H1 (cell line): Measurements from ENCODE around the gene SLC44A1. TPM values are rescaled to one million over a fixed set of nuclear protein-coding genes. Genes with fewer than 3 reads are reported as not detected.

Experiments
- CTCF ChIA-PET: fragments of 300-600 bp; sonication (Branson Sonifier 250); formaldehyde crosslinking; loops from one replicate; lab custom pipeline; 2021; ENCODE audit not compliant: partially characterized antibody; lab: Charles Lee
- POLR2A ChIA-PET: fragments of 300-600 bp; sonication (Branson Sonifier 250); formaldehyde crosslinking; loops from one replicate; lab custom pipeline; 2021; ENCODE audit warnings: inconsistent platforms; ENCODE audit not compliant: partially characterized antibody; lab: Charles Lee
- DNase-seq, 2 experiments: peaks; one replicate each; pipeline versions ENCODE4 v3.0.0 to v3.0.0-alpha.2; 2010 to 2022; ENCODE audit warnings: low spot score in 2 of 2, low read depth in 1 of 2, mixed read lengths in 1 of 2
- FAIRE-seq: peaks from 2 replicates; lab custom pipeline; 2011; peaks lifted over from hg19 to GRCh38; lab: Jason Lieb, UNC
- H2AFZ ChIP-seq: 2 replicates; pipeline ENCODE4 v1.8.1; 2012; ENCODE audit warnings: low read length, inconsistent platforms
- H2AK5ac ChIP-seq: 2 replicates; pipeline ENCODE4 v1.6.1; 2013; ENCODE audit warnings: low read depth, low read length
- H2BK120ac ChIP-seq: replicated peaks from 2 replicates; pipeline ENCODE3; 2013; ENCODE audit warnings: low read depth, low read length, inconsistent platforms
- H2BK12ac ChIP-seq: 2 replicates; pipeline ENCODE4 v1.6.1; 2013; ENCODE audit warnings: low read depth, low read length
- H2BK15ac ChIP-seq: 2 replicates; pipeline ENCODE4 v1.6.1; 2013; ENCODE audit warnings: low read length
- H2BK20ac ChIP-seq: 2 replicates; pipeline ENCODE4 v1.6.1; 2013; ENCODE audit warnings: low read length
- H2BK5ac ChIP-seq: 2 replicates; pipeline ENCODE4 v1.6.1; 2013; ENCODE audit warnings: low read depth, low read length
- H3K14ac ChIP-seq: 2 replicates; pipeline ENCODE4 v1.6.1; 2013; ENCODE audit warnings: inconsistent platforms; ENCODE audit not compliant: insufficient read length
- H3K18ac ChIP-seq: 2 replicates; pipeline ENCODE4 v1.6.1; 2013; ENCODE audit warnings: low read length; ENCODE audit errors: extremely low read depth
- H3K23ac ChIP-seq: 2 replicates; pipeline ENCODE4 v1.6.1; 2013; ENCODE audit warnings: inconsistent platforms; ENCODE audit not compliant: insufficient read length
- H3K23me2 ChIP-seq: 2 replicates; pipeline ENCODE4 v1.6.1; 2013; ENCODE audit warnings: low read depth, low read length
- H3K27ac ChIP-seq: 2 replicates; pipeline ENCODE4 v1.6.1; 2011; ENCODE audit warnings: low read depth, low read length, inconsistent platforms
- H3K27me3 ChIP-seq, 4 experiments: replicated peaks in 1 of 4; 1 replicate in 1 of 4; 2 replicates in 3 of 4; pipeline versions ENCODE4 v1.6.1 to v1.8.1; 2011 to 2013; ENCODE audit warnings: low read length in 3 of 4, mild to moderate bottlenecking in 3 of 4, inconsistent platforms in 2 of 4, mixed read lengths in 2 of 4, moderate library complexity in 1 of 4; ENCODE audit not compliant: control insufficient read depth in 3 of 4, insufficient read depth in 3 of 4; ENCODE audit errors: extremely low read depth in 1 of 4
- H3K36me3 ChIP-seq, 4 experiments: 2 replicates each; pipeline versions ENCODE4 v1.6.1 to v1.8.1; 2011 to 2013; ENCODE audit warnings: mild to moderate bottlenecking in 4 of 4, low read length in 3 of 4, moderate library complexity in 2 of 4, control low read depth in 1 of 4, inconsistent platforms in 1 of 4; ENCODE audit not compliant: insufficient read depth in 4 of 4, control insufficient read depth in 2 of 4
- H3K4ac ChIP-seq: replicated peaks from 2 replicates; pipeline ENCODE3; 2013; ENCODE audit warnings: low read length, low read depth, mixed read lengths, inconsistent platforms; ENCODE audit not compliant: insufficient read length
- H3K4me1 ChIP-seq, 4 experiments: replicated peaks in 1 of 4; 1 replicate in 1 of 4; 2 replicates in 3 of 4; pipeline versions ENCODE4 v1.6.1 to v1.8.1; 2011 to 2013; ENCODE audit warnings: low read length in 3 of 4, inconsistent platforms in 2 of 4, mixed read lengths in 1 of 4; ENCODE audit not compliant: insufficient read depth in 4 of 4, control insufficient read depth in 3 of 4
- H3K4me2 ChIP-seq, 2 experiments: 2 replicates each; pipeline versions ENCODE4 v1.6.1 to v1.8.1; 2011 to 2013; ENCODE audit warnings: low read depth in 2 of 2, low read length in 2 of 2, control low read depth in 1 of 2, inconsistent platforms in 1 of 2, mild to moderate bottlenecking in 1 of 2; ENCODE audit not compliant: insufficient read depth in 1 of 2
- H3K4me3 ChIP-seq, 4 experiments: fragments of 200-600, 300-600 bp in 1 of 4; sonication (generic), shearing (Covaris generic), sonication (Bioruptor Twin) in 1 of 4; 2 replicates each; pipeline versions ENCODE4 v1.5.1 to v1.8.1; 2011 to 2016; ENCODE audit warnings: low read length in 4 of 4, low read depth in 3 of 4, control low read depth in 2 of 4, inconsistent platforms in 2 of 4, mild to moderate bottlenecking in 2 of 4, mixed read lengths in 1 of 4, moderate library complexity in 1 of 4; ENCODE audit not compliant: insufficient read depth in 2 of 4; ENCODE audit errors: extremely low read depth in 1 of 4
- H3K56ac ChIP-seq: replicated peaks from 2 replicates; pipeline ENCODE3; 2013; ENCODE audit warnings: low read depth, mild to moderate bottlenecking, mixed read lengths, low read length, inconsistent platforms; ENCODE audit not compliant: insufficient read length
- H3K79me1 ChIP-seq: 2 replicates; pipeline ENCODE4 v1.6.1; 2013; ENCODE audit warnings: low read depth, low read length, control low read depth
- H3K79me2 ChIP-seq, 2 experiments: 2 replicates each; pipeline versions ENCODE4 v1.6.1 to v1.8.1; 2012 to 2013; ENCODE audit warnings: low read length in 2 of 2, mild to moderate bottlenecking in 2 of 2, inconsistent platforms in 1 of 2; ENCODE audit not compliant: insufficient read depth in 2 of 2, control insufficient read depth in 1 of 2
- H3K9ac ChIP-seq, 4 experiments: replicated peaks in 1 of 4; 1 replicate in 1 of 4; 2 replicates in 3 of 4; pipeline versions ENCODE4 v1.6.1 to v1.8.1; 2011 to 2013; ENCODE audit warnings: low read depth in 3 of 4, low read length in 3 of 4, control low read depth in 2 of 4, mild to moderate bottlenecking in 2 of 4, moderate library complexity in 2 of 4, inconsistent platforms in 1 of 4; ENCODE audit errors: extremely low read depth in 1 of 4
- H3K9me3 ChIP-seq, 2 experiments: 2 replicates each; pipeline versions ENCODE4 v1.6.1 to v1.8.1; 2012 to 2013; ENCODE audit warnings: mild to moderate bottlenecking in 2 of 2, moderate library complexity in 2 of 2, control low read depth in 1 of 2, inconsistent platforms in 1 of 2, low read depth in 1 of 2, low read length in 1 of 2, mixed read lengths in 1 of 2; ENCODE audit not compliant: insufficient read depth in 2 of 2
- H4K20me1 ChIP-seq, 2 experiments: replicated peaks in 1 of 2; 2 replicates each; pipeline versions ENCODE3 to v1.8.1; 2011 to 2013; ENCODE audit warnings: inconsistent platforms in 2 of 2, low read length in 2 of 2, mild to moderate bottlenecking in 1 of 2; ENCODE audit not compliant: insufficient read depth in 2 of 2, control insufficient read depth in 1 of 2
- H4K5ac ChIP-seq: 2 replicates; pipeline ENCODE4 v1.6.1; 2013; ENCODE audit warnings: low read length, low read depth, mixed read lengths, inconsistent platforms; ENCODE audit not compliant: insufficient read length
- H4K8ac ChIP-seq: 2 replicates; pipeline ENCODE4 v1.8.0; 2013; ENCODE audit warnings: mild to moderate bottlenecking, moderate library complexity, low read length, inconsistent platforms; ENCODE audit not compliant: insufficient read depth; ENCODE audit errors: extremely low read depth
- H4K91ac ChIP-seq: replicated peaks from 2 replicates; pipeline ENCODE3; 2013; ENCODE audit warnings: low read length, mixed read lengths, inconsistent platforms; ENCODE audit not compliant: insufficient read length
- ASH2L ChIP-seq: fragments of 200-600, 300-600 bp; sonication (generic); IDR thresholded peaks from one replicate; pipeline ENCODE4 v1.7.1; 2017; ENCODE audit warnings: low read length
- CEBPB ChIP-seq: IDR thresholded peaks from 2 replicates; pipeline ENCODE4 v1.6.1; 2012; ENCODE audit warnings: low read depth, low read length
- HDAC6 ChIP-seq: IDR thresholded peaks from one replicate; pipeline ENCODE4 v1.7.1; 2012; ENCODE audit warnings: low read depth, mild to moderate bottlenecking, inconsistent platforms, low read length, moderate library complexity
- JUN ChIP-seq: IDR thresholded peaks from 2 replicates; pipeline ENCODE4 v1.6.1; 2011; ENCODE audit warnings: low read depth, mild to moderate bottlenecking, improper control_type of control experiment, low read length
- MAFK ChIP-seq: IDR thresholded peaks from 2 replicates; pipeline ENCODE4 v1.6.1; 2012; ENCODE audit warnings: low read depth, mild to moderate bottlenecking, improper control_type of control experiment, low read length
- MAX ChIP-seq: IDR thresholded peaks from 2 replicates; pipeline ENCODE4 v1.6.1; 2012; ENCODE audit warnings: inconsistent platforms
- RAD21 ChIP-seq, 2 experiments: IDR thresholded peaks in 1 of 2; conservative IDR thresholded peaks in 1 of 2; 2 replicates each; pipeline ENCODE4 v1.6.1; 2011; ENCODE audit warnings: low read depth in 2 of 2, low read length in 2 of 2, improper control_type of control experiment in 1 of 2, inconsistent platforms in 1 of 2, mild to moderate bottlenecking in 1 of 2, moderate library complexity in 1 of 2
- RFX5 ChIP-seq: IDR thresholded peaks from 2 replicates; pipeline ENCODE4 v1.6.1; 2011; ENCODE audit warnings: low read depth, low read length, improper control_type of control experiment, borderline replicate concordance
- SIRT6 ChIP-seq: IDR thresholded peaks from one replicate; pipeline ENCODE4 v1.7.1; 2012; ENCODE audit warnings: low read length, inconsistent platforms
- SRF ChIP-seq: IDR thresholded peaks from 2 replicates; pipeline ENCODE4 v1.6.1; 2011; ENCODE audit warnings: mild to moderate bottlenecking, low read depth, low read length, moderate library complexity
- WGBS, 2 experiments: shearing (Covaris generic) in 1 of 2; methylation state at CpG; one replicate each; pipeline versions ENCODE4 v1.1.6 to v1.1.7; 2013 to 2015; ENCODE audit warnings: low lambda C conversion rate in 2 of 2, mixed read lengths in 2 of 2, inconsistent platforms in 1 of 2, low coverage in 1 of 2, missing lambda C conversion rate in 1 of 2; ENCODE audit not compliant: insufficient replicate concordance in 2 of 2, insufficient coverage in 1 of 2, insufficient read length in 1 of 2; ENCODE audit errors: extremely low coverage in 1 of 2, missing lambda C conversion rate in 1 of 2; 5-methylcytosine and 5-hydroxymethylcytosine counted together
- polyA plus RNA-seq, 7 experiments: library from polyadenylated mRNA; depleted of rRNA in 3 of 7; stranded (reverse) in 5 of 7; unstranded in 2 of 7; fragments of >200 nt in 5 of 7; fragments of 200-250 nt in 2 of 7; gene quantifications; 1 replicate in 5 of 7; 2 replicates in 1 of 7; 4 replicates in 1 of 7; pipeline versions ENCODE4 v1.2.1 to v1.2.3, GENCODE V29; 2011 to 2013; ENCODE audit warnings: missing spikeins in 2 of 7, mixed read lengths in 2 of 7
- total RNA-seq: library from RNA; stranded (reverse); fragmentation: NEBNext Ultra II Directional; extraction: Animal tissue kit (Norgen Biotek cat#: 25700); gene quantifications from 2 replicates; pipeline ENCODE4 v1.2.1, GENCODE V29; 2021

Gene SLC44A1
- total and polyA plus RNA-seq, 2 of the 8 experiments (the other 6 are each of a cell fraction or from before 2014, with no cell fraction given), result 30.5 to 71.2 TPM

GRCh38 chr9:105396901-105397300 is 152.4 kb downstream of the SLC44A1 start:
- Histone ChIP-seq H3K4ac (no peak overlapping the region), H2BK20ac (no peak overlapping the region), H3K23me2 (no peaks in the 10 kb centered on the region; the same call in 1 of the 2 replicates), H3K14ac (no peak overlapping the region), H2BK120ac (no peak overlapping the region), H4K20me1 (no peaks in the 10 kb centered on the region), H2BK12ac (no peak overlapping the region), H3K79me2 (no peaks in the 10 kb centered on the region), H4K91ac (no peak overlapping the region), H3K4me2 (no peak overlapping the region), H3K4me3 (no peak overlapping the region), H4K8ac (no peak overlapping the region)
- ChIA-PET POLR2A (no interaction called here), CTCF (no interaction called here)
- FAIRE-seq, result no peak
- TF ChIP-seq JUN (no peak), RAD21 (IDR thresholded peaks at IDR 0.05 in 1 of 2, conservative IDR thresholded peaks at IDR 0.05 in 1 of 2; ENCODE audit: low read depth in 2 of 2, low read length in 2 of 2) (no peak), RFX5 (no peak), SIRT6 (no peak), SRF (no peak), HDAC6 (no peak), MAFK (no peak), MAX (no peak), CEBPB (no peak), ASH2L (no peak)
- TF ChIP-seq, all 59 proteins: peak for 0
- Histone ChIP-seq H2AFZ (no peak overlapping the region), H3K9ac (no peak overlapping the region), H3K4me1 (peaks cover 2 to 19% (median 16%) of the 10 kb centered on the region in 4 experiments; a peak in 5 of 7 replicates), H3K18ac (no peak overlapping the region), H3K23ac (no peak overlapping the region), H3K36me3 (no peaks in the 10 kb centered on the region), H2BK5ac (no peak overlapping the region), H3K9me3 (no peaks in the 10 kb centered on the region), H3K27ac (no peak overlapping the region), H2AK5ac (no peak overlapping the region), H3K27me3 (no peaks in the 10 kb centered on the region), H2BK15ac (no peak overlapping the region), H3K56ac (no peak overlapping the region), H3K79me1 (no peaks in the 10 kb centered on the region), H4K5ac (no peak overlapping the region)
- no peak for DNase-seq
- 86% methylated on average over 3 of the region's 3 CpGs; no CpG with 5 or more reads in 1 of the 2 experiments for WGBS, 2 experiments
